Neural progenitor cell (in vitro differentiated cells): Measurements from ENCODE around the gene SCMH1. TPM values are rescaled to one million over a fixed set of nuclear protein-coding genes. Genes with fewer than 3 reads are reported as not detected.

ENCODE experiments used
- DNase-seq: peaks from one replicate; pipeline ENCODE4 v3.0.0-alpha.2; 2016; ENCODE audit warnings: low spot score
- H2AFZ ChIP-seq: fragments of 200-600 bp; sonication (generic); replicated peaks from 2 replicates; pipeline ENCODE4 v1.6.1; 2016; ENCODE audit warnings: antibody characterized with exemption
- H3F3A ChIP-seq: fragments of 200-600 bp; sonication (generic); 2 replicates; pipeline ENCODE4 v1.6.1; 2016; ENCODE audit warnings: antibody characterized with exemption, low read depth
- H3K27ac ChIP-seq: fragments of 200-600 bp; sonication (generic); 2 replicates; pipeline ENCODE4 v1.5.1; 2016; ENCODE audit warnings: mild to moderate bottlenecking
- H3K27me3 ChIP-seq: fragments of 200-600 bp; sonication (generic); 2 replicates; pipeline ENCODE4 v1.6.1; 2016; ENCODE audit warnings: mild to moderate bottlenecking, moderate library complexity
- H3K36me3 ChIP-seq: fragments of 200-600 bp; sonication (generic); 2 replicates; pipeline ENCODE4 v1.5.1; 2016
- H3K4me1 ChIP-seq: fragments of 200-600 bp; sonication (generic); 2 replicates; pipeline ENCODE4 v1.6.1; 2016; ENCODE audit warnings: mixed run types
- H3K4me2 ChIP-seq: fragments of 200-600 bp; sonication (generic); 2 replicates; pipeline ENCODE4 v1.6.1; 2016
- H3K4me3 ChIP-seq: fragments of 200-600 bp; sonication (generic); 2 replicates; pipeline ENCODE4 v1.5.1; 2016
- H3K79me2 ChIP-seq: fragments of 200-600 bp; sonication (generic); 2 replicates; pipeline ENCODE4 v1.6.1; 2016; ENCODE audit warnings: low read depth
- H3K9ac ChIP-seq: fragments of 200-600 bp; sonication (generic); 2 replicates; pipeline ENCODE4 v1.6.1; 2016
- H3K9me3 ChIP-seq: fragments of 200-600 bp; sonication (generic); 2 replicates; pipeline ENCODE4 v1.5.1; 2016; ENCODE audit warnings: low read depth
- H4K20me1 ChIP-seq: fragments of 200-600 bp; sonication (generic); 2 replicates; pipeline ENCODE4 v1.6.1; 2016; ENCODE audit warnings: low read depth
- H3K27ac Mint-ChIP-seq: 3 replicates; pipeline ENCODE4 v1.8.0; 2021; ENCODE audit warnings: mixed read lengths
- H3K27me3 Mint-ChIP-seq: 2 replicates; pipeline ENCODE4 v1.8.0; 2022; ENCODE audit warnings: low read depth, mild to moderate bottlenecking, inconsistent platforms, moderate library complexity, mixed read lengths; ENCODE audit not compliant: insufficient read depth
- H3K36me3 Mint-ChIP-seq: 3 replicates; pipeline ENCODE4 v1.8.0; 2021; ENCODE audit warnings: mixed read lengths
- H3K4me1 Mint-ChIP-seq: 3 replicates; pipeline ENCODE4 v1.8.0; 2021; ENCODE audit warnings: mixed read lengths
- H3K4me3 Mint-ChIP-seq: 3 replicates; pipeline ENCODE4 v1.8.0; 2021; ENCODE audit warnings: mild to moderate bottlenecking, moderate library complexity, mixed read lengths
- H3K9me3 Mint-ChIP-seq: 3 replicates; pipeline ENCODE4 v1.8.0; 2020; ENCODE audit warnings: mixed read lengths
- EZH2 ChIP-seq: fragments of 200-600 bp; sonication (generic); IDR thresholded peaks from 2 replicates; pipeline ENCODE4 v1.6.1; 2017; ENCODE audit warnings: antibody characterized with exemption, mild to moderate bottlenecking, moderate library complexity
- EZH2phosphoT487 ChIP-seq: fragments of 200-600 bp; sonication (generic); IDR thresholded peaks from 2 replicates; pipeline ENCODE4 v1.6.1; 2017; ENCODE audit warnings: antibody characterized with exemption
- total RNA-seq: library from RNA; depleted of rRNA; stranded (reverse); fragments of >200 nt; gene quantifications from 2 replicates; pipeline ENCODE4 v1.2.3, GENCODE V29; 2015; ENCODE audit warnings: low replicate concordance
- TF ChIP-seq, protein P1 (sequence below): fragments of 200-600 bp; sonication (generic); IDR thresholded peaks from 2 replicates; pipeline ENCODE4 v1.5.1; 2017; ENCODE audit warnings: antibody characterized with exemption, mild to moderate bottlenecking

The SCMH1 gene
- total RNA-seq, 1 donor from 2014 or later, result 16.1 TPM

DNA sequence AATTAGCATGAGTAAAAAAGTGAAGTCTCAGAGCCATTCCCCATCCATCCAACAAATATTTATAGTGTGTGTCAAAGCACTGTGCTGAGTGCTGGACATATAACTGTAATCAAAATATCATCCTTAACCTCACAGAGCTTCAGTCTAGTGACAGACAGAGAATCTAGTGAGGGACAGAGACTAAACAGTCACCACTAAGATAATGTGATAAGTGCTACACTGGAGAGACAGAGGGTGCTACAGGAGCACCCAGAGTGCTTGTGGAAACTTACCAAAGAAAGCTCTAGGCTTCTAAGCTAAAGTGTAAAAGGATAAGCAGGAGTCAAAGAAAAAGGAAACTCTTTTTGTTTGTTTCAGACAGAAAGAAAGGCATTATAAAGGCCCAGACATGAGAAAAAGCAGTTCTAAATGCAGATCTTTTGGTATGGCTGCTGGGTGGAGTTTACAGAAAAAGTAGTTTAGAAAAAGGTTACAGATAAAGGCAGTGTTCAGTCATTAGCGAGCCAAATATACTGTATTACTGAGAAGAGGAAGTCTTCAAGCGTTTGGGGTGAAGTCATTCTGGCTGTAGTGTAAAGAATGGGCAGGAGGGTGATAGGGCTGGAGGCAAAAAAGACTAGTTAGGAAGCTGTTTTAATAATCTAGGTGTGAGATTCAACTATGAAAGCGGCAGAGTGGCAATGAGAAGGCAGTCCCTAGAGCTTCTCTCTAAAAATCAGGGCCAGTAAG is 83.8 kb downstream of the SCMH1 start:
- Histone ChIP-seq H3K27me3 (no peaks in the 10 kb centered on the region), H3F3A (no peaks in the 10 kb centered on the region), H3K4me2 (no peak overlapping the region), H3K27ac (no peak overlapping the region), H3K79me2 (no peaks in the 10 kb centered on the region), H2AFZ (no peak overlapping the region), H3K4me3 (no peak overlapping the region), H3K9me3 (no peaks in the 10 kb centered on the region), H3K36me3 (no peaks in the 10 kb centered on the region), H3K4me1 (peaks cover 6% of the 10 kb centered on the region), H4K20me1 (no peaks in the 10 kb centered on the region), H3K9ac (no peak overlapping the region)
- Mint-ChIP-seq H3K9me3 (no peaks in the 10 kb centered on the region), H3K27me3 (peaks cover 2% of the 10 kb centered on the region), H3K27ac (no peak overlapping the region), H3K4me1 (no peaks in the 10 kb centered on the region), H3K4me3 (no peak overlapping the region), H3K36me3 (peaks cover 5% of the 10 kb centered on the region)
- TF ChIP-seq, protein P1, sequence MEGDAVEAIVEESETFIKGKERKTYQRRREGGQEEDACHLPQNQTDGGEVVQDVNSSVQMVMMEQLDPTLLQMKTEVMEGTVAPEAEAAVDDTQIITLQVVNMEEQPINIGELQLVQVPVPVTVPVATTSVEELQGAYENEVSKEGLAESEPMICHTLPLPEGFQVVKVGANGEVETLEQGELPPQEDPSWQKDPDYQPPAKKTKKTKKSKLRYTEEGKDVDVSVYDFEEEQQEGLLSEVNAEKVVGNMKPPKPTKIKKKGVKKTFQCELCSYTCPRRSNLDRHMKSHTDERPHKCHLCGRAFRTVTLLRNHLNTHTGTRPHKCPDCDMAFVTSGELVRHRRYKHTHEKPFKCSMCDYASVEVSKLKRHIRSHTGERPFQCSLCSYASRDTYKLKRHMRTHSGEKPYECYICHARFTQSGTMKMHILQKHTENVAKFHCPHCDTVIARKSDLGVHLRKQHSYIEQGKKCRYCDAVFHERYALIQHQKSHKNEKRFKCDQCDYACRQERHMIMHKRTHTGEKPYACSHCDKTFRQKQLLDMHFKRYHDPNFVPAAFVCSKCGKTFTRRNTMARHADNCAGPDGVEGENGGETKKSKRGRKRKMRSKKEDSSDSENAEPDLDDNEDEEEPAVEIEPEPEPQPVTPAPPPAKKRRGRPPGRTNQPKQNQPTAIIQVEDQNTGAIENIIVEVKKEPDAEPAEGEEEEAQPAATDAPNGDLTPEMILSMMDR, result no peak
- TF ChIP-seq EZH2phosphoT487 (no peak), EZH2 (no peak)
- DNase-seq, result no peak

DNA sequence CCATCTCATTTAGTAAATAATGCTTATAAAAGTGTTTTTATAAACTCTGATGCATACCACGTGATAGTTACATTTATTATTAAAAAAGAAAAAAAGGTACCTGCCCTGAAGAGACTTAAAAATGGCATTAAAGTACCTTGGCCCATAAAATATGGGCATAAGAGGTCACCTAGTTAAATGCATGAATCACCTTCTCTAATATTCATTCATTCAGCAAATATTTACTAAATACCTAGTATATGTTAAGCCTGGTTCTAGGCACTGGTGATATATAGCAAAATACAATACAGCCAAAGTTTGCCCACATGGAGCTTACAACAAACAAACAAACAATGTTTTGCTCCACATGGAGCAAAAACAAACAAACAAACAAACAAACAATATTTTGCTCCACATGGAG is 87.0 kb downstream of the SCMH1 start:
- Histone ChIP-seq H3K36me3 (no peaks in the 10 kb centered on the region), H3K9me3 (no peaks in the 10 kb centered on the region), H4K20me1 (no peaks in the 10 kb centered on the region), H3K9ac (no peak overlapping the region), H2AFZ (no peak overlapping the region), H3K79me2 (no peaks in the 10 kb centered on the region), H3K4me1 (peaks cover 6% of the 10 kb centered on the region), H3K4me3 (no peak overlapping the region), H3K27ac (no peak overlapping the region), H3K27me3 (no peaks in the 10 kb centered on the region), H3K4me2 (no peak overlapping the region), H3F3A (no peaks in the 10 kb centered on the region)
- no peaks in the 10 kb centered on the region for H3K27me3 Mint-ChIP-seq
- H3K4me3 Mint-ChIP-seq, result no peak overlapping the region
- no peaks in the 10 kb centered on the region for H3K9me3 Mint-ChIP-seq
- no peak for DNase-seq
- TF ChIP-seq EZH2phosphoT487 (no peak), EZH2 (no peak)
- TF ChIP-seq, protein P1, result no peak
- H3K27ac Mint-ChIP-seq, result no peak overlapping the region
- no peaks in the 10 kb centered on the region for H3K4me1 Mint-ChIP-seq
- H3K36me3 Mint-ChIP-seq, result peaks cover 12% of the 10 kb centered on the region

DNA sequence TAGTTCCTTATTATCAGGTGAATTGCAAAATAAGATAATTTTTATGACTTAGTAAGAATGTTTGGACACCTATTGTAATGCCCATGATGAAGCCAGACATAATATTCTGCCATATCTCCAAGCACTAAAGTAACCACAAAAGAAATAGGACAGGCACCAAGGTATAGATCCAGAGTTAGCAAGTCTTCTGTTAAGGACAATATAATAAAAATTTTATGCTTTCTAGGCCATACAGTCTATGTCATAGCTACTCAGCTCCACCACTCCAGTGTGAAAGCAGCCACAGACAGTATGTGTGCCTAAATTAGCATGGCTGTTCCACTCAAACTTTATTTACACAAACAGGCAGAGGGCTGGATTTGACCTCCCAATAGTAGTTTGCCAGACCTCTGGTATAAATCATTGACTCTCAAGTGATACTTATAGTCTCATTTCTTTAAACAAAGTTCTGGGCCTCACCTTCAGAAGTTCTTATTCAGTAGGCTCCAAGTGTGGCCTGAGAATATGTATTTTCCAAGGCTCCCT is 88.3 kb downstream of the SCMH1 start:
- Histone ChIP-seq H3F3A (no peaks in the 10 kb centered on the region), H3K4me2 (no peak overlapping the region), H3K9me3 (no peaks in the 10 kb centered on the region), H2AFZ (no peak overlapping the region), H3K4me3 (no peak overlapping the region), H4K20me1 (no peaks in the 10 kb centered on the region), H3K36me3 (no peaks in the 10 kb centered on the region), H3K4me1 (peaks cover 5% of the 10 kb centered on the region), H3K27me3 (no peaks in the 10 kb centered on the region), H3K27ac (no peak overlapping the region), H3K79me2 (no peaks in the 10 kb centered on the region), H3K9ac (no peak overlapping the region)
- Mint-ChIP-seq H3K4me1 (no peaks in the 10 kb centered on the region), H3K4me3 (no peak overlapping the region), H3K36me3 (peaks cover 21% of the 10 kb centered on the region), H3K27me3 (no peaks in the 10 kb centered on the region), H3K9me3 (no peaks in the 10 kb centered on the region), H3K27ac (no peak overlapping the region)
- TF ChIP-seq, protein P1, result no peak
- DNase-seq, result no peak
